Measurements from ENCODE around the gene PTTG1IP. TPM values are rescaled to one million over a fixed set of nuclear protein-coding genes. Genes with fewer than 3 reads are reported as not detected.

The PTTG1IP gene
- total RNA-seq, 2 experiments from 2014 or later = 38.9 to 58.1 TPM

DNA sequence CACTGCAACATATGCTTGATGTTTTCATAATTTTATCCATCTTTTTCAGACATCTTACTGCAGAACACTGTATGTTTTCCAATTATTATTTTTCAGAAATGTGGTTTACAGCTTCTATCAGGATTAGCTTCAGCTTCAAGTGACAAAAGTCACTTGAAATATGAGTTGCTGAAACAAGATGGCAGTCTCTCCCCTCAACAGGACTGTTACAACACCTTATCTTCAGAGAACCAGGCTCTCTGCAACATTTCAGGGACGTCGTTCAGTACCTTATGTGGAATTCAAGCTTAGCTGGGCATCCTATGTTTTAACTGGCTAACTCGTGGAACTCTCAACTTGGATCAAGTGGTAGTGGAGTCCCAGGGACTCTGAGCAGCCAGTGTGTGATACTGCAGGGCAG lies 69.8 kb downstream of the PTTG1IP start:
- no peak for DNase-seq (ENCODE audit: low spot score)
- ChIA-PET CTCF (ENCODE audit: unreplicated experiment) (interaction anchor here (0.6 kb wide), 1 partner anchor 128 kb away, joined by 4 read pairs; no protein-coding TSS in a partner anchor), POLR2A (interaction anchor here (0.8 kb wide), 1 partner anchor 126 kb away, joined by 3 read pairs; no protein-coding TSS in a partner anchor)
- Histone ChIP-seq H3K27ac (ENCODE audit: low read depth, low read length, poor library complexity, severe bottlenecking) (no peak overlapping the region), H3K4me3 (ENCODE audit: low read depth, low read length, poor library complexity, severe bottlenecking) (no peak overlapping the region), H3K4me2 (ENCODE audit: low read length) (no peak overlapping the region), H3K9me3 (ENCODE audit: low read length) (no peaks in the 10 kb centered on the region), H3K36me3 (ENCODE audit: insufficient read depth, low read length) (peaks cover 69% of the 10 kb centered on the region), H3K79me2 (ENCODE audit: insufficient read depth, low read depth, low read length) (peaks cover 37% of the 10 kb centered on the region), H4K20me1 (ENCODE audit: insufficient read depth, low read length) (peaks cover 13% of the 10 kb centered on the region), H3K4me1 (ENCODE audit: insufficient read depth, low read length, poor library complexity, severe bottlenecking) (peaks cover 23% of the 10 kb centered on the region), H3K9me2 (ENCODE audit: insufficient read depth, low read length) (no peaks in the 10 kb centered on the region), H2AFZ (ENCODE audit: low read length) (no peak overlapping the region)
- intact Hi-C loops (cut with micrococcal nuclease; ENCODE audit: unreplicated experiment) = no loop called here
- TF ChIP-seq, protein P1, sequence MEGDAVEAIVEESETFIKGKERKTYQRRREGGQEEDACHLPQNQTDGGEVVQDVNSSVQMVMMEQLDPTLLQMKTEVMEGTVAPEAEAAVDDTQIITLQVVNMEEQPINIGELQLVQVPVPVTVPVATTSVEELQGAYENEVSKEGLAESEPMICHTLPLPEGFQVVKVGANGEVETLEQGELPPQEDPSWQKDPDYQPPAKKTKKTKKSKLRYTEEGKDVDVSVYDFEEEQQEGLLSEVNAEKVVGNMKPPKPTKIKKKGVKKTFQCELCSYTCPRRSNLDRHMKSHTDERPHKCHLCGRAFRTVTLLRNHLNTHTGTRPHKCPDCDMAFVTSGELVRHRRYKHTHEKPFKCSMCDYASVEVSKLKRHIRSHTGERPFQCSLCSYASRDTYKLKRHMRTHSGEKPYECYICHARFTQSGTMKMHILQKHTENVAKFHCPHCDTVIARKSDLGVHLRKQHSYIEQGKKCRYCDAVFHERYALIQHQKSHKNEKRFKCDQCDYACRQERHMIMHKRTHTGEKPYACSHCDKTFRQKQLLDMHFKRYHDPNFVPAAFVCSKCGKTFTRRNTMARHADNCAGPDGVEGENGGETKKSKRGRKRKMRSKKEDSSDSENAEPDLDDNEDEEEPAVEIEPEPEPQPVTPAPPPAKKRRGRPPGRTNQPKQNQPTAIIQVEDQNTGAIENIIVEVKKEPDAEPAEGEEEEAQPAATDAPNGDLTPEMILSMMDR (conservative IDR thresholded peaks at IDR 0.05; ENCODE audit: low read length) = no peak
- no peak for TF ChIP-seq EZH2phosphoT487 (IDR thresholded peaks at IDR 0.05; ENCODE audit: borderline replicate concordance, low read depth, low read length)
- no TSS peak for BruUV-seq (replicated peaks)

DNA sequence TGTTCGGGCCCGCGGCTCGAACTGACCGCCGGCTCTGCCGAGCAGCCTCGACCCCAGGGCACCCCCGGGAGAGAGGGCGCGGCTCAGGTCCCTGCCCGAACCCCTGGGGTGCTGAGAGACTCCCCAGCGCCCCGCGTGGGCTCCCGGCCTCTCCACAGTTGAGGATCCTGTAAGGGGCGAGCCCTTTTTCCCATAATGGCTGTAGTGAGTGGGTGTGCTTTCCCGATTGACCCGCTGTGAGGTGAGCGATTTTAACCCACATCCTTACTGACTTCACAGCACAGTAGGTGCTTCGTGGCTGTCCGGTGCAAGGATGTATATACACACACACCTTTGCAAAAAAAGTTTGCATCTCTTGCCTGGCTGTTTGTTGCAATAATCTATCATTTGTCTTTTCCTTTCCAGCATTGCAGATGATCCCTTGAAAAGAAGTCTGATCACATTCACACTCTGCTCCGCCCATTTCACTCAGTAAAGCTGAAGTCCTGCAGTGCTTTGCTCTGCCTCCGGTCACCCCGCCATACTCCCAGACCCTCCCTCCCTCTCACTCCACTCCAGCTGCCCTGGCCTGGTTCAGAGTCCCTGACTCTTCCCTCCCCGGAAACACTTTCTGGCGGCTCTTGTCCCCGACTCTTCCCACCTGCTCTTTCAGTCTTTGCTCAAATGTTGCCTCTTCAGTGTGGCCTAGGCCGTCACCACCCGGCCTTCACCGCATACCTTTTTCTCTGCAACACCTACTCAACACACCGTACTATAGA lies 70.9 kb downstream of the PTTG1IP start:
- POLR2A ChIA-PET = interaction anchor here (0.5 to 1.6 kb wide), 4 partner anchors 9 to 325 kb away, joined by 3 to 4 read pairs (median 3); no protein-coding TSS in a partner anchor
- intact Hi-C loops (cut with micrococcal nuclease; ENCODE audit: unreplicated experiment) = no loop called here
- peaks cover 47% of the 10 kb centered on the region for H3K79me2 ChIP-seq (ENCODE audit: insufficient read depth, low read depth, low read length)

More for the DNA sequence above, 70.9 kb downstream of the PTTG1IP start:
- Histone ChIP-seq H3K27ac (ENCODE audit: low read depth, low read length, poor library complexity, severe bottlenecking) (peak overlapping the region; percentile 64), H3K9me3 (ENCODE audit: low read length) (no peaks in the 10 kb centered on the region), H3K4me1 (ENCODE audit: insufficient read depth, low read length, poor library complexity, severe bottlenecking) (peaks cover 28% of the 10 kb centered on the region), H4K20me1 (ENCODE audit: insufficient read depth, low read length) (peaks cover 13% of the 10 kb centered on the region), H3K36me3 (ENCODE audit: insufficient read depth, low read length) (peaks cover 77% of the 10 kb centered on the region), H2AFZ (ENCODE audit: low read length) (peak overlapping the region; percentile 55; the same call in 1 of the 2 replicates), H3K9me2 (ENCODE audit: insufficient read depth, low read length) (no peaks in the 10 kb centered on the region), H3K4me3 (ENCODE audit: low read depth, low read length, poor library complexity, severe bottlenecking) (peak overlapping the region; percentile 81), H3K4me2 (ENCODE audit: low read length) (peak overlapping the region; percentile 73)
- BruUV-seq (replicated peaks) = no TSS peak
- DNase-seq (ENCODE audit: low spot score) = peak; percentile 20
- TF ChIP-seq, protein P1 (conservative IDR thresholded peaks at IDR 0.05; ENCODE audit: low read length) = 0 out of 2 replicates have a peak, but pooled peaks have one; percentile 20
- no peak for TF ChIP-seq EZH2phosphoT487 (IDR thresholded peaks at IDR 0.05; ENCODE audit: borderline replicate concordance, low read depth, low read length)
- CTCF ChIA-PET (ENCODE audit: unreplicated experiment) = no interaction called here

Measured in OCI-LY7 (cell line).